Measurements from ENCODE around the gene FBXO10. TPM values are rescaled to one million over a fixed set of nuclear protein-coding genes. Genes with fewer than 3 reads are reported as not detected.
"Not testable (repeated sequence)": the region's sequence is repeated elsewhere in the genome, so short reads cannot be mapped to it uniquely, and the experiment has no call there.

Gene FBXO10
- total RNA-seq, 1 experiment from 2014 or later = 5.9 TPM

DNA sequence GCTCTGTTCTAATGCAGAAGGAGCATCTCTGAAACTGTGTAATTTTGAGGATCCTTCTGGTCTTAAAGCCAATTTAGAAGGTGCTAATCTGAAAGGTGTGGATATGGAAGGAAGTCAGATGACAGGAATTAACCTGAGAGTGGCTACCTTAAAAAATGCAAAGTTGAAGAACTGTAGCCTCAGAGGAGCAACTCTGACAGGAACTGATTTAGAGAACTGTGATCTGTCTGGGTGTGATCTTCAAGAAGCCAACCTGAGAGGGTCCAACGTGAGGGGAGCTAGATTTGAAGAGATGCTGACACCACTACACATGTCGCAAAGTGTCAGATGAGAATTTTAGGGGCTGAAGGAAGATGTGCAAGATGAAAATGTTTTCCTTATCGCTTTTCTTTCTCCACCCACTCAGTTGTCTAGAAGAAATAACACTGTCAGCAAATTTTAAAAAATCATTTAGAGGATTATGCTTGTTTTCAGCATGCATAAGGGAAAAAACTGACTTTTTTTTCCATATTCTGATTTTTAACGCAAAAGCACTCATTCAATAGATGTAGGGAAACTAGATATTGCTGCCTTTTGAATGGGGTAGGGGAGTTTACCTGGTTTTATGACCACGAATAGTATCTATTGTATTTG, 98.1 kb downstream of the FBXO10 start:
- DNase-seq (ENCODE audit: low read depth) = not testable (repeated sequence)

DNA sequence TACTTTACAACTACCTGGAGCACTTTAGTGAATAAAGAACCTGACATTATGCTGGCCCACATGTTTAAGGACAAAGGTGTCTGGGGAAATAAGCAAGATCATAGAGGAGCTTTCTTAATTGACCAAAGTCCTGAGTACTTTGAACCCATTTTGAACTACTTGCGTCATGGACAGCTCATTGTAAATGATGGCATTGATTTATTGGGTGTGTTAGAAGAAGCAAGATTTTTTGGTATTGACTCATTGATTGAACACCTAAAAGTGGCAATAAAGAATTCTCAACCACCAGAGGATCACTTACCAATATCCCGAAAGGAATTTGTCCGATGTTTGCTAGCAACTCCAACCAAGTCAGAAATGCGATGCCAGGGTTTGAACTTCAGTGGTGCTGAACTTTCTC, 98.7 kb downstream of the FBXO10 start:
- DNase-seq (ENCODE audit: low read depth) = not testable (repeated sequence)

- DNase-seq (ENCODE audit: low read depth) = no peak
Measured at GRCh38 chr9:37476930-37477329, 99.2 kb downstream of the FBXO10 start.

- no peak for DNase-seq (ENCODE audit: low read depth)
Measured at GRCh38 chr9:37474438-37474837, 101.7 kb downstream of the FBXO10 start.

GRCh38 chr9:37473982-37474381, 102.2 kb downstream of the FBXO10 start:
- not testable (repeated sequence) for DNase-seq (ENCODE audit: low read depth)

DNA sequence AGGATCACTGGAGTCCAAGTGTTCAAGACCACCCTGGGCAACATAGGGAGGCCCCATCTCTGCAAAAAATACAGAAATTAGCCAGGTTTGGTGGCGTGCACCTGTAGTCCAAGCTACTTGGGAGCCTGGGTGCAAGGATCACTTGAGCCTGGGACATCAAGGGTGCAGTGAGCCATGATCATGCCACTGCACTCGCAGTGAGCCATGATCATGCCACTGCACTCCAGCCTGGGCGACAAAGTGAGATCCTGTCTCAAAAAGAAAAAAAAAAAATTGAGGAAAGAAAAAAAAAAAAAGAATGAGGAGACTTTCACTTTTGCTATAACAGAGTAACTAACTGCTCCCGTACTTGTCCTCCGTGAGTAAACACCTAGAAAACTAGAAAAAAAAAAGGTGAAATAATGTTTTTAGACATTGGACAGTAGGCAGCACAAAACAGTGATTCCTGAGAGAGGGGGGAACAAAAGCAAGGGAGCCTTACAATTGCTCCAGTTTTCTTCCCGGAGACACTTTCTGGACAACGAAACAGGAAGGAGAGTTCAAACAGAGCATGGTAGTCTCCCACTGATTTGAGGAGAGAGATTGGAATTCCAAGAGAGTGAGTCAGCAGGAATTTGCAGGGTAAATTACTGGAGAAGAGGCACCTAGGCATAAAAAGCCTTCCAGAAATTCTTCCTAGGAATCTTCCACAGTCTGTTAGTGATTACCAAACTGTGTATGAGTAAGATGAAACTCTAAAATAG, 104.1 kb downstream of the FBXO10 start:
- DNase-seq (ENCODE audit: low read depth) = peak; percentile 98

DNA sequence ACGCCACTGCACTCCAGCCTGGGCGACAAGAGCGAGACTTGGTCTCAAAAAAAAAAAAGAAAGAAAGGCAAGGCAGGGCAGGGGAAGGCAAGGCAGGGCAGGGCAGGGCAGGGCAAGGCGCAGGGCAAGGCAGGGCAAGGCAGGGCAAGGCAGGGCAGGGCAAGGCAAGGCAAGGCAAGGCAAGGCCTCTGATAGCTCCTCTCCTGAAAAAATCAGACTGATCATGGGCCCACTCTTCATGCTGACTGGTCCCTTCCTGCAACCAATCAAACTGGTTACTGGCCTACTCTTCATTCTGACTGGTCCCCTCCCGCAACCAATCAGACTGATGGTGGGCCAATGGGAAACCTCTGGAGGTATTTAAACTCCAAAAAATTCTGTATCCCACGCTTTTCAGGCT, 107.6 kb downstream of the FBXO10 start:
- no peak for DNase-seq (ENCODE audit: low read depth)

DNA sequence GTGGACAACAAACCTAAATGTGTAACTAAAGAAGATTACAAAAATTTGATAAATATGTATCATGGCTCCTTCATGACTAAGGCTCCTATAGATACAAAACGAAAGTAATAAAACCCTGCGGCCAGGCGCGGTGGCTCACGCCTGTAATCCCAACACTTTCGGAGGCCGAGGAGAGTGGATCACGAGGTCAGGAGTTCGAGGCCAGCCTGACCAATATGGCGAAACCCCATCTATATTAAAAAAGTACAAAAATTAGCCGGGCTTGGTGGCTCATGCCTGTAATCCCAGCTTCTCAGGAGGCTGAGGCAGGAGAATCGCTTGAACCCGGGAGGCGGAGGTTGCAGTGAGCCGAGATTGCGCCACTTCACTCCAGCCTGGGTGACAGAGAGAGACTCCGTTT, 108.7 kb downstream of the FBXO10 start:
- not testable (repeated sequence) for DNase-seq (ENCODE audit: low read depth)

DNA sequence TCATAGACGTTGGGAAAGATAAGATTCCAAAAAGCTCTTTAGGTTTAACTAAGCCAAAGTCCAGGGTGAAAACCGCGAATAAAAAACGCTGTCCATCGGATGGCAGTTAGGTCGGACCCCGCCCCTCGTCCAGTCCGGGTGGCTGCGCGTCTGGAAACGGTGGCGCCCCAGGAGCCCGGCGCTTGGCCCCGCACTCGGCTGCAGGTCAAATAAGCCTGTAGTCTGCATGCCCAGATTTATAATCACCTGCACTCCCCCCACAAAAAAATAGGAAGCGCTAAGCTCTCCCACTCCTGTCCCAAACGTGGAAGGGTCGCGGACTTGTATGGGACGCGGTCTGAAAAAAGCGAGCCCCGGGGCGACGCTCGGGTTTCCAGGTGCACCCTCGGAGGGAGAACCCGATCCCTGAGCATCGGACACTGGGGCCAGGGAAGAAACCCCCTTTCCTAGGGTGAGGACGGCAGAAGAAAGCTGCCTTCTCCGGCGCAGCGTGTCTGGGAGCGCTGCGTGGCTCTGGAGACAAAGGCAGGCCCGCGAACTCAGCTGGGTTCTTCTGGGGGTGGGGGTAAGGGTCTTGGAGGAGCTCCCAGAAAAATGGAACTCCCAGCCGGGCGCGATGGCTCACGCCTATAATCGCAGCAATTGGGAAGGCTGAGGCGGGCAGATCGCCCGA, 110.0 kb downstream of the FBXO10 start:
- peak; percentile 81 for DNase-seq (ENCODE audit: low read depth)

GRCh38 chr9:37465249-37466036, 110.7 kb downstream of the FBXO10 start, which contains the start of gene ZBTB5:
Gene ZBTB5, minus strand, starts transcription at chr9:37465450. Its CDS starts 22,899 bp downstream, at chr9:37442551.
- DNase-seq (ENCODE audit: low read depth) = peak; percentile 100

GRCh38 chr9:37464426-37465248, 111.5 kb downstream of the FBXO10 start:
- no peak for DNase-seq (ENCODE audit: low read depth)

- no peak for DNase-seq (ENCODE audit: low read depth)
Measured at GRCh38 chr9:37464006-37464405, 112.2 kb downstream of the FBXO10 start.

Other genes starting within 250 kb of the FBXO10 start
- gene GRHPR, start 153.7 kb downstream of the FBXO10 start, total RNA-seq (2014; rRNA removed; shearing (Covaris generic)) = 139 and 149 TPM in 2 replicates
- gene ZBTB5, start 110.9 kb downstream of the FBXO10 start, total RNA-seq (2014; rRNA removed; shearing (Covaris generic)) = 5.1 and 5.7 TPM in 2 replicates
- 62.4 and 65.3 TPM in 2 replicates for gene POLR1E, start 90.4 kb downstream of the FBXO10 start, total RNA-seq (2014; rRNA removed; shearing (Covaris generic))
- gene TOMM5, start 16.2 kb upstream of the FBXO10 start, total RNA-seq (2014; rRNA removed; shearing (Covaris generic)) = 371 and 411 TPM in 2 replicates
- gene FRMPD1, start 74.6 kb upstream of the FBXO10 start, total RNA-seq (2014; rRNA removed; shearing (Covaris generic)) = not detected in 2 replicates
- gene TRMT10B, start 177.4 kb upstream of the FBXO10 start, total RNA-seq (2014; rRNA removed; shearing (Covaris generic)) = 2.8 and 3.0 TPM in 2 replicates
- gene EXOSC3, start 208.7 kb upstream of the FBXO10 start, total RNA-seq (2014; rRNA removed; shearing (Covaris generic)) = 146 and 181 TPM in 2 replicates
- 5.2 and 10.8 TPM in 2 replicates for gene DCAF10, start 224.4 kb upstream of the FBXO10 start, total RNA-seq (2014; rRNA removed; shearing (Covaris generic))

Measured in HT1080 (cell line).